ENCODE measurements around the gene ZSWIM4.
A peak's percentile ranks its signal among the peaks of the same experiment; 100 is the strongest.
"Not testable (repeated sequence)": the region's sequence is repeated elsewhere in the genome, so short reads cannot be mapped to it uniquely, and the experiment has no call there.

The ZSWIM4 gene

GRCh38 chr19:13778398-13778797 is 16.8 kb upstream of the ZSWIM4 start:
- no peak for DNase-seq (ENCODE audit: low read depth in 3 of 3)

GRCh38 chr19:13778847-13779246 is 16.4 kb upstream of the ZSWIM4 start:
- DNase-seq (ENCODE audit: low read depth in 3 of 3): no peak

GRCh38 chr19:13779794-13780193 is 15.4 kb upstream of the ZSWIM4 start:
- DNase-seq (ENCODE audit: low read depth in 3 of 3): not testable (repeated sequence)

- DNase-seq (ENCODE audit: low read depth in 3 of 3): no peak
Observed at GRCh38 chr19:13781547-13781946, 13.7 kb upstream of the ZSWIM4 start.

GRCh38 chr19:13782537-13782936 is 12.7 kb upstream of the ZSWIM4 start:
- no peak for DNase-seq (ENCODE audit: low read depth in 3 of 3)

GRCh38 chr19:13783565-13784500 is 11.4 kb upstream of the ZSWIM4 start:
- DNase-seq (ENCODE audit: low read depth in 3 of 3): no peak

GRCh38 chr19:13784731-13785452 is 10.4 kb upstream of the ZSWIM4 start:
- peak; percentile 46 to 73 (median 48) for DNase-seq (ENCODE audit: low read depth in 3 of 3)

- no peak for DNase-seq (ENCODE audit: low read depth in 3 of 3)
Observed at GRCh38 chr19:13788991-13789390, 6.3 kb upstream of the ZSWIM4 start.

GRCh38 chr19:13790354-13790753 is 4.9 kb upstream of the ZSWIM4 start:
- DNase-seq (ENCODE audit: low read depth in 3 of 3): no peak

- not testable (repeated sequence) for DNase-seq (ENCODE audit: low read depth in 3 of 3)
Observed at GRCh38 chr19:13793317-13793716, 1.9 kb upstream of the ZSWIM4 start.

- no peak for DNase-seq (ENCODE audit: low read depth in 3 of 3)
Observed at GRCh38 chr19:13794398-13794756, 866 bp upstream of the ZSWIM4 start.

GRCh38 chr19:13795595-13796300 is 505 bp downstream of the ZSWIM4 start:
- DNase-seq (ENCODE audit: low read depth in 3 of 3): no peak

- DNase-seq (ENCODE audit: low read depth in 3 of 3): no peak
Observed at GRCh38 chr19:13796301-13797057, 1.2 kb downstream of the ZSWIM4 start.

GRCh38 chr19:13797058-13797440 is 1.8 kb downstream of the ZSWIM4 start:
- DNase-seq (ENCODE audit: low read depth in 3 of 3): no peak

- no peak for DNase-seq (ENCODE audit: low read depth in 3 of 3)
Observed at GRCh38 chr19:13797870-13798269, 2.6 kb downstream of the ZSWIM4 start.

- no peak for DNase-seq (ENCODE audit: low read depth in 3 of 3)
Observed at GRCh38 chr19:13799669-13800068, 4.4 kb downstream of the ZSWIM4 start.

GRCh38 chr19:13803038-13803437 is 7.8 kb downstream of the ZSWIM4 start:
- no peak for DNase-seq (ENCODE audit: low read depth in 3 of 3)

- no peak for DNase-seq (ENCODE audit: low read depth in 3 of 3)
Observed at GRCh38 chr19:13804830-13805683, 9.8 kb downstream of the ZSWIM4 start.

- DNase-seq (ENCODE audit: low read depth in 3 of 3): no peak
Observed at GRCh38 chr19:13806728-13807127, 11.5 kb downstream of the ZSWIM4 start.

- DNase-seq (ENCODE audit: low read depth in 3 of 3): no peak
Observed at GRCh38 chr19:13807421-13808021, 12.3 kb downstream of the ZSWIM4 start.

Measured in stimulated activated CD4-positive, alpha-beta T cell treated with anti-CD3 and anti-CD28 coated beads, TNF-alpha, amount 100 ng/mL, for 48 hours (primary cell).